ENCODE data around the gene ST3GAL4.
"Not testable (repeated sequence)": the region's sequence is repeated elsewhere in the genome, so short reads cannot be mapped to it uniquely, and the experiment has no call there.

DNA sequence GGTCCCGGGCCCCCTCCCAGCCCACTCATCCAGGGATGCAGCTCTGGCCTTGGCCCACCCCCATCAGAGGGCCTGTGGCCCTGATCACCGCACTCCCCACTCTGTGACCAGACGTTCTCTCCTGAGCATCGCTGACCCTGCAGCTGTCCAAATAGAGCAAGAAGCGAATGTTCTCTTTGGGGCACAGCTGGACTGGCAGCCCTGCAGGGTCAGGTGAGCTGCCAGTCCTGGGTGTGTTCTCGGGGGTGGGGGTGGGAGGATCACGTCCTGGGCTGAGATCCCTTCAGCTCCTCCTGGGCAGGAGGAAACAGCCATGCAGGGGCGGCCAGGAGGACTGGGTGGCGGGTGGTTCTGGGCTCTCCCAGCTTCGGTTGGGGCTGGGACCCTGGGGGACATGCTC, 26.5 kb downstream of the ST3GAL4 start:
- TF ChIP-seq, protein P1, sequence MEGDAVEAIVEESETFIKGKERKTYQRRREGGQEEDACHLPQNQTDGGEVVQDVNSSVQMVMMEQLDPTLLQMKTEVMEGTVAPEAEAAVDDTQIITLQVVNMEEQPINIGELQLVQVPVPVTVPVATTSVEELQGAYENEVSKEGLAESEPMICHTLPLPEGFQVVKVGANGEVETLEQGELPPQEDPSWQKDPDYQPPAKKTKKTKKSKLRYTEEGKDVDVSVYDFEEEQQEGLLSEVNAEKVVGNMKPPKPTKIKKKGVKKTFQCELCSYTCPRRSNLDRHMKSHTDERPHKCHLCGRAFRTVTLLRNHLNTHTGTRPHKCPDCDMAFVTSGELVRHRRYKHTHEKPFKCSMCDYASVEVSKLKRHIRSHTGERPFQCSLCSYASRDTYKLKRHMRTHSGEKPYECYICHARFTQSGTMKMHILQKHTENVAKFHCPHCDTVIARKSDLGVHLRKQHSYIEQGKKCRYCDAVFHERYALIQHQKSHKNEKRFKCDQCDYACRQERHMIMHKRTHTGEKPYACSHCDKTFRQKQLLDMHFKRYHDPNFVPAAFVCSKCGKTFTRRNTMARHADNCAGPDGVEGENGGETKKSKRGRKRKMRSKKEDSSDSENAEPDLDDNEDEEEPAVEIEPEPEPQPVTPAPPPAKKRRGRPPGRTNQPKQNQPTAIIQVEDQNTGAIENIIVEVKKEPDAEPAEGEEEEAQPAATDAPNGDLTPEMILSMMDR (IDR thresholded peaks at IDR 0.05), result not testable (repeated sequence)
- not testable (repeated sequence) for TF ChIP-seq EZH2 (IDR thresholded peaks at IDR 0.05; ENCODE audit: borderline replicate concordance, insufficient read depth, low read depth, low read length, poor library complexity, severe bottlenecking)
